ENCODE data around the gene ZNRF3. TPM values are rescaled to one million over a fixed set of nuclear protein-coding genes. Genes with fewer than 3 reads are reported as not detected.

Gene ZNRF3
- total RNA-seq, 2 donors from 2014 or later, result 5.9 to 12.2 TPM

GRCh38 chr22:28989035-28989464 lies 105.7 kb downstream of the ZNRF3 start:
- TF ChIP-seq CTCF (IDR thresholded peaks at IDR 0.05), result no peak
- no peaks in the 10 kb centered on the region for H3K36me3 ChIP-seq
- no peak overlapping the region for H3K9ac ChIP-seq (ENCODE audit: low read depth in 2 of 2, low read length in 2 of 2)

GRCh38 chr22:28989484-28989883 lies 106.1 kb downstream of the ZNRF3 start:
- Histone ChIP-seq H3K4me3 (no peak overlapping the region), H3K36me3 (no peaks in the 10 kb centered on the region), H3K27me3 (no peaks in the 10 kb centered on the region), H3K4me1 (no peaks in the 10 kb centered on the region), H3K27ac (no peak overlapping the region), H3K9ac (ENCODE audit: low read depth in 2 of 2, low read length in 2 of 2) (no peak overlapping the region), H3K9me3 (no peaks in the 10 kb centered on the region)
- no peak for TF ChIP-seq CTCF (IDR thresholded peaks at IDR 0.05)
- intact Hi-C loops (cut with DNase I), result no loop called here
- no peak for DNase-seq

More at GRCh38 chr22:28989035-28989464, 105.7 kb downstream of the ZNRF3 start:
- intact Hi-C loops (cut with DNase I), result no loop called here
- Histone ChIP-seq H3K4me1 (no peaks in the 10 kb centered on the region), H3K9me3 (no peaks in the 10 kb centered on the region), H3K27me3 (no peaks in the 10 kb centered on the region), H3K4me3 (no peak overlapping the region), H3K27ac (no peak overlapping the region)
- no peak for DNase-seq

- Histone ChIP-seq H3K36me3 (no peaks in the 10 kb centered on the region), H3K27me3 (no peaks in the 10 kb centered on the region)
- intact Hi-C loops (cut with DNase I), result no loop called here
Observed at GRCh38 chr22:28989912-28990311, 106.5 kb downstream of the ZNRF3 start.

GRCh38 chr22:28992565-28993356 lies 109.4 kb downstream of the ZNRF3 start:
- H3K36me3 ChIP-seq, result no peaks in the 10 kb centered on the region

More at GRCh38 chr22:28989912-28990311, 106.5 kb downstream of the ZNRF3 start:
- Histone ChIP-seq H3K4me3 (no peak overlapping the region), H3K27ac (no peak overlapping the region), H3K4me1 (no peaks in the 10 kb centered on the region), H3K9me3 (no peaks in the 10 kb centered on the region), H3K9ac (ENCODE audit: low read depth in 2 of 2, low read length in 2 of 2) (no peak overlapping the region)
- TF ChIP-seq CTCF (IDR thresholded peaks at IDR 0.05), result no peak
- no peak for DNase-seq

GRCh38 chr22:28994522-28994921 lies 111.2 kb downstream of the ZNRF3 start:
- H3K9ac ChIP-seq (ENCODE audit: low read depth in 2 of 2, low read length in 2 of 2), result no peak overlapping the region
- no peak for TF ChIP-seq CTCF (IDR thresholded peaks at IDR 0.05)
- no peak overlapping the region for H3K27ac ChIP-seq
- H3K4me1 ChIP-seq, result peaks cover under 1% of the 10 kb centered on the region
- H3K9me3 ChIP-seq, result no peaks in the 10 kb centered on the region
- no peaks in the 10 kb centered on the region for H3K36me3 ChIP-seq
- intact Hi-C loops (cut with DNase I), result no loop called here
- H3K4me3 ChIP-seq, result no peak overlapping the region
- DNase-seq, result no peak
- no peaks in the 10 kb centered on the region for H3K27me3 ChIP-seq

More at GRCh38 chr22:28992565-28993356, 109.4 kb downstream of the ZNRF3 start:
- Histone ChIP-seq H3K27me3 (no peaks in the 10 kb centered on the region), H3K9ac (ENCODE audit: low read depth in 2 of 2, low read length in 2 of 2) (no peak overlapping the region), H3K4me1 (no peaks in the 10 kb centered on the region), H3K4me3 (no peak overlapping the region), H3K27ac (no peak overlapping the region), H3K9me3 (no peaks in the 10 kb centered on the region)
- intact Hi-C loops (cut with DNase I), result no loop called here
- TF ChIP-seq CTCF (IDR thresholded peaks at IDR 0.05), result no peak
- DNase-seq, result no peak
